NT2/D1 (cell line): ENCODE data around the gene ASPG.

Experiments
- DNase-seq: peaks from one replicate; pipeline ENCODE4 v3.0.0-alpha.2; 2011; ENCODE audit warnings: low read depth, low spot score
- H3K27me3 ChIP-seq: 2 replicates; pipeline ENCODE4 v1.6.0; 2011; ENCODE audit warnings: mild to moderate bottlenecking; ENCODE audit not compliant: insufficient read length, insufficient read depth
- H3K36me3 ChIP-seq: 2 replicates; pipeline ENCODE4 v1.6.1; 2011; ENCODE audit warnings: mild to moderate bottlenecking, low read length, mixed read lengths; ENCODE audit not compliant: insufficient read depth, insufficient read length
- H3K4me1 ChIP-seq: 2 replicates; pipeline ENCODE4 v1.5.1; 2011; ENCODE audit not compliant: insufficient read depth, insufficient read length
- H3K4me3 ChIP-seq: 2 replicates; pipeline ENCODE4 v1.5.1; 2011; ENCODE audit warnings: low read depth; ENCODE audit not compliant: insufficient read length
- H3K9ac ChIP-seq: 2 replicates; pipeline ENCODE4 v1.6.0; 2011; ENCODE audit warnings: low read depth; ENCODE audit not compliant: insufficient read length
- H3K9me3 ChIP-seq: 2 replicates; pipeline ENCODE4 v1.5.1; 2011; ENCODE audit warnings: mild to moderate bottlenecking, low read length; ENCODE audit not compliant: insufficient read depth
- SUZ12 ChIP-seq: IDR thresholded peaks from 2 replicates; pipeline ENCODE4 v1.6.1; 2011; ENCODE audit not compliant: insufficient read length, insufficient read depth; ENCODE audit errors: extremely low read depth
- YY1 ChIP-seq: IDR thresholded peaks from 2 replicates; pipeline ENCODE4 v1.6.1; 2011; ENCODE audit not compliant: insufficient read length, insufficient read depth
- ZNF274 ChIP-seq: IDR thresholded peaks from 2 replicates; pipeline ENCODE4 v1.6.1; 2011; ENCODE audit warnings: mild to moderate bottlenecking, low read depth, low read length

ASPG gene

DNA sequence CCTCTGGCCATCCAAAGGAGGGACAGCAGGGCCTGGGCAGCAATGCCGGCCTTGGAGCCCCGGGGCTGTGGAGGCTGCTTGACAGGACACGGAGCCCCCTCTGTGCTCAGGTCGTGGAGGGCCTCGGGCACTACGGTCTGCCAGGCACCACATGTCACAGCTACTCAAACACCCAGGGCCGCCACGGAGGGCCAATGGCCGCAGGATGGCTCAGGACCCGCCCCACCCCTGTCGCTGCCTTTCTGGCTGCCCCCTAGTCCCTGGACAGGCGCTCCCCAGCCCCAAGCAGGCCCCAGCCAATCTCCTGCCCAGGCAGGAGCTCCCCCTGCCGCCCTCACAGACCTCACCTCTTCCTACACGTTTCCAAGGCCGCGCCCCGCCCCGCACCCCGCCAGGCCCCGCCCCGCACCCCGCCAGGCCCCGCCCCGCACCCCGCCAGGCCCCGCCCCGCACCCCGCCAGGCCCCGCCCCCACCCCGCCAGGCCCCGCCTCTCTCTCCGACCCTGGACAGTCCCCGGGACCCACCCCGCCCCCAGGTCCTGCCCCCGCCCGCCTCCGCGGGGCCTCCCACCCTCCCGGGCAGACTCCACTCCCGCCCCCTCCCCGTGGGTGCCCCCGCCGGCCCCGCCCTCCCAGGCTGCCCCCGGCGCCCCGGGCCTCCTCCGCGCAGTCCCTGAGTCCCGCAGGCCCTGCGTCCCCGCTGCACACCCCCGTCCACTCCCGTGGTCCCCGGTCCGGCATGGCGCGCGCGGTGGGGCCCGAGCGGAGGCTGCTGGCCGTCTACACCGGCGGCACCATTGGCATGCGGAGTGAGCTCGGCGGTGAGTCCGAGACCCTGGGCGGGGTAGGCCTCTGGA is at the start of gene ASPG:
TSS of gene ASPG (plus strand) at position 669 of the 857 bp plus-strand sequence. CDS start at position 740, 71 bp downstream.
- H3K4me1 ChIP-seq = no peaks in the 10 kb centered on the region
- no peak for DNase-seq
- H3K36me3 ChIP-seq = no peaks in the 10 kb centered on the region
- TF ChIP-seq ZNF274 (no peak), YY1 (no peak), SUZ12 (no peak)
- no peaks in the 10 kb centered on the region; the same call in 1 of the 2 replicates for H3K9me3 ChIP-seq
- H3K9ac ChIP-seq = peak within 1 kb of the TSS; percentile 56
- H3K4me3 ChIP-seq = peak within 1 kb of the TSS; percentile 40
- H3K27me3 ChIP-seq = peaks cover 10% of the 10 kb centered on the region

GRCh38 chr14:104036212-104036611 is 49.3 kb upstream of the ASPG start:
- Histone ChIP-seq H3K9me3 (no peaks in the 10 kb centered on the region), H3K27me3 (no peaks in the 10 kb centered on the region), H3K4me3 (no peak overlapping the region), H3K36me3 (no peaks in the 10 kb centered on the region), H3K4me1 (no peaks in the 10 kb centered on the region), H3K9ac (no peak overlapping the region)
- no peak for DNase-seq
- no peak for TF ChIP-seq ZNF274
- no peak for TF ChIP-seq SUZ12
- TF ChIP-seq YY1 = no peak

- Histone ChIP-seq H3K9me3 (no peaks in the 10 kb centered on the region), H3K4me1 (no peaks in the 10 kb centered on the region), H3K4me3 (no peak overlapping the region), H3K27me3 (no peaks in the 10 kb centered on the region), H3K36me3 (no peaks in the 10 kb centered on the region), H3K9ac (no peak overlapping the region)
- DNase-seq = no peak
- TF ChIP-seq YY1 = no peak
- no peak for TF ChIP-seq SUZ12
- TF ChIP-seq ZNF274 = no peak
Measured at GRCh38 chr14:104037074-104037473, 48.4 kb upstream of the ASPG start.

- H3K4me1 ChIP-seq = no peaks in the 10 kb centered on the region
- H3K4me3 ChIP-seq = no peak overlapping the region
- DNase-seq = no peak
Measured at GRCh38 chr14:104037903-104038302, 47.6 kb upstream of the ASPG start.

DNA sequence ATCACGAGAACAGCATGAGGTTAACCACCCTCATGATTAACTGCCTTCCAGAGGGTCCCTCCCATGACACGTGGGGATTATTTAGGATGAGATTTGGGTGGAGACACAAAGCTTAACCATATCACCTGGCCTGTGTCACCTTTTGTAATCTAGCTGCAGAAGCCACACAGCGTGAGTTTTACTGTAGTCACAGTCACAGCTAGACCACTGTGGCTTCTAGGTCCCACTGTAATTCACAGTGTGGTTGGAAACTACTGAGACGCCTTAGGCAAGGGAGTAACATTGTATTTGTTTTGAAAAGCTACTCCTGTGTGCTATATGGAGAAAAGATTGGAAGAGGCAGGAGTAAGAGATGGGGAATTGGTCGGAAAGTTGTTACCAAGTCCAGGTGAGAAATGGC is 46.3 kb upstream of the ASPG start:
- no peaks in the 10 kb centered on the region for H3K36me3 ChIP-seq
- H3K4me3 ChIP-seq = no peak overlapping the region
- no peak for DNase-seq
- H3K9ac ChIP-seq = no peak overlapping the region
- no peaks in the 10 kb centered on the region for H3K27me3 ChIP-seq
- no peaks in the 10 kb centered on the region for H3K9me3 ChIP-seq
- H3K4me1 ChIP-seq = no peaks in the 10 kb centered on the region
- TF ChIP-seq SUZ12 = no peak
- TF ChIP-seq YY1 = no peak
- no peak for TF ChIP-seq ZNF274

More at GRCh38 chr14:104037903-104038302, 47.6 kb upstream of the ASPG start:
- H3K9ac ChIP-seq = no peak overlapping the region
- H3K9me3 ChIP-seq = no peaks in the 10 kb centered on the region
- no peak for TF ChIP-seq SUZ12
- TF ChIP-seq YY1 = no peak
- TF ChIP-seq ZNF274 = no peak
- no peaks in the 10 kb centered on the region for H3K27me3 ChIP-seq
- H3K36me3 ChIP-seq = no peaks in the 10 kb centered on the region

GRCh38 chr14:104040539-104040938 is 45.0 kb upstream of the ASPG start:
- no peak overlapping the region for H3K9ac ChIP-seq
- H3K9me3 ChIP-seq = no peaks in the 10 kb centered on the region
- no peak overlapping the region for H3K4me3 ChIP-seq
- H3K4me1 ChIP-seq = no peaks in the 10 kb centered on the region
- no peaks in the 10 kb centered on the region for H3K27me3 ChIP-seq
- no peaks in the 10 kb centered on the region for H3K36me3 ChIP-seq
- TF ChIP-seq ZNF274 (no peak), YY1 (no peak), SUZ12 (no peak)
- no peak for DNase-seq

DNA sequence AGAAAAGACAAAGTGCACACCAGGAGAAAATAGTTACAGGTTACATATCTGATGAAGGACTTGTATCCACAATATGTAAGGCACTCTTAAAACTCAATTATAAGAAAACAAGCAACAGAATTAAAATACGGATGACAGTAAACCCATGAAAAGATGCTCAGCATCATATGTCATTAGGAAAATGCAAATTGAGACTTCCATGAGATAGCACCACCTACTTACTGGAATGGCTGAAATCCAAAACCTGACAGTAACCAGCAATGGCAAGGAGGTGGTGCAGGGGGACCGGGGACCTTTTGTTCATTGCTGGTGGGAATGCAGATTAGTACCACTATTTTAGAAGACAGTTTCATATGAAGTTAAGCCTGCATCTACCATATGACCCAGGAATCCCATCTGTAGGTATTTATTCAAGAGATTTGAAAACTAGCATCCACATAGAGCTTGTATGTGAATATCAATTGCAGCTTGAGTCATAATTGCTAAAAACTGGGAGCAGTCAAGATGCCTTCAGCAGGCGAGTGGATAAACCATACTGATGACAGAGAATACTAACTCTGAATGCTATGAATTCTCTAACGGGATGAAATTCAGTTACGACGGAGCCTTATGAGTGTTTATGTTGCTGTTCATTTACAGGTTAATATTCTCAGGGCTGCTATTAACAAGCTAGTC is 43.9 kb upstream of the ASPG start:
- Histone ChIP-seq H3K4me3 (no peak overlapping the region), H3K36me3 (no peaks in the 10 kb centered on the region), H3K27me3 (no peaks in the 10 kb centered on the region), H3K9me3 (no peaks in the 10 kb centered on the region), H3K4me1 (no peaks in the 10 kb centered on the region), H3K9ac (no peak overlapping the region)
- TF ChIP-seq ZNF274 (no peak), SUZ12 (no peak), YY1 (no peak)
- no peak for DNase-seq
